Spleen (tissue), 11 donors: ENCODE data around the gene FAR1. TPM values are rescaled to one million over a fixed set of nuclear protein-coding genes. Genes with fewer than 3 reads are reported as not detected.

ENCODE experiments used
- DNase-seq: peaks from one replicate; pipeline ENCODE4 v3.0.0-alpha.2; 2020
- H3K27ac ChIP-seq, 8 donors: fragments of 200-600 bp; sonication (generic) in 7 of 8; 1 replicate in 4 of 8; 2 replicates in 4 of 8; pipeline versions ENCODE4 v1.5.0 to v1.8.0; 2016 to 2021; ENCODE audit warnings: inconsistent platforms in 4 of 8, mild to moderate bottlenecking in 4 of 8, moderate library complexity in 1 of 8
- H3K27me3 ChIP-seq, 7 donors: fragments of 200-600 bp; sonication (generic) in 6 of 7; replicated peaks in 1 of 7; 1 replicate in 4 of 7; 2 replicates in 3 of 7; pipeline versions ENCODE4 v1.5.0 to v1.8.0; 2016 to 2021; ENCODE audit warnings: inconsistent platforms in 3 of 7, mild to moderate bottlenecking in 1 of 7
- H3K36me3 ChIP-seq, 6 donors: fragments of 200-600 bp; sonication (generic) in 5 of 6; 1 replicate in 4 of 6; 2 replicates in 2 of 6; pipeline versions ENCODE4 v1.5.0 to v1.8.0; 2016 to 2021; ENCODE audit warnings: inconsistent platforms in 2 of 6
- H3K4me1 ChIP-seq, 6 donors: fragments of 200-600 bp; sonication (generic) in 5 of 6; 1 replicate in 3 of 6; 2 replicates in 3 of 6; pipeline versions ENCODE4 v1.5.0 to v1.8.0; 2016 to 2021; ENCODE audit warnings: inconsistent platforms in 3 of 6
- H3K4me3 ChIP-seq, 8 donors: fragments of 200-600 bp; sonication (generic) in 7 of 8; 1 replicate in 4 of 8; 2 replicates in 4 of 8; pipeline versions ENCODE4 v1.5.0 to v1.8.0; 2016 to 2021; ENCODE audit warnings: inconsistent platforms in 4 of 8, mild to moderate bottlenecking in 4 of 8, moderate library complexity in 2 of 8
- H3K9me3 ChIP-seq, 8 donors: fragments of 200-600 bp; sonication (generic) in 7 of 8; 1 replicate in 4 of 8; 2 replicates in 4 of 8; pipeline versions ENCODE4 v1.5.0 to v1.8.0; 2016 to 2021; ENCODE audit warnings: inconsistent platforms in 4 of 8
- CTCF ChIP-seq, 11 experiments: fragments of 200-600 bp in 7 of 11; fragments of 450-650 bp in 4 of 11; sonication (generic) in 4 of 11; IDR thresholded peaks in 8 of 11; conservative IDR thresholded peaks in 3 of 11; 1 replicate in 7 of 11; 2 replicates in 4 of 11; pipeline versions ENCODE4 v1.4.0 to v1.8.0; 2016 to 2021; ENCODE audit warnings: antibody characterized with exemption in 11 of 11, inconsistent platforms in 4 of 11, mild to moderate bottlenecking in 1 of 11
- POLR2A ChIP-seq, 3 donors: fragments of 450-650 bp; IDR thresholded peaks; one replicate each; pipeline ENCODE4 v1.5.1; 2017; ENCODE audit warnings: antibody characterized with exemption in 3 of 3, mild to moderate bottlenecking in 1 of 3
- POLR2AphosphoS5 ChIP-seq, 3 donors: sonication (generic); formaldehyde crosslinking; IDR thresholded peaks; one replicate each; pipeline ENCODE4 v1.5.1; 2017; ENCODE audit warnings: antibody characterized with exemption in 3 of 3
- WGBS, 5 donors: extraction: QIAGEN DNeasy Blood & Tissue Kit in 3 of 5; methylation state at CpG; one replicate each; pipeline versions ENCODE4 v1.1.5 to v1.1.7; 2013 to 2018; 5-methylcytosine and 5-hydroxymethylcytosine counted together
- intact Hi-C: fragments of 100-400 bp; cut with DNase I; formaldehyde crosslinking; loops from one replicate; pipeline ENCODE4 v1.15.0; 2023; ENCODE audit warnings: low total_unique reads
- polyA plus RNA-seq, 3 donors: library from polyadenylated mRNA; stranded (reverse); fragments of 200-250 nt; gene quantifications; one replicate each; pipeline ENCODE4 v1.2.1, GENCODE V29; 2013
- total RNA-seq, 7 donors: library from RNA; depleted of rRNA in 3 of 7; stranded (reverse); fragments of >200 nt in 3 of 7; fragmentation: NEBNext Ultra II Directional in 4 of 7; extraction: Animal tissue kit (Norgen Biotek cat#: 25700) in 4 of 7; gene quantifications; one replicate each; pipeline versions ENCODE4 v1.1.0 to v1.2.1, GENCODE V29; 2016 to 2021
- donor health status: healthy with polysubstance abuse.
- donor health status: DM: no; HTN: no; CAD: no; lungs with moderate emphysema.
- donor health status: DM: no; HTN: no; CAD: no.
- donor health status: Bipolar disorder and iron deficiency.
- donor health status: healthy.
- donor health status: DM: no; HTN: no; CAD: no.
- donor health status: DM: yes; HTN: yes; CAD: no.

The FAR1 gene
- total and polyA plus RNA-seq, 10 donors = 13.6 to 83.2 (median 58.1) TPM

DNA sequence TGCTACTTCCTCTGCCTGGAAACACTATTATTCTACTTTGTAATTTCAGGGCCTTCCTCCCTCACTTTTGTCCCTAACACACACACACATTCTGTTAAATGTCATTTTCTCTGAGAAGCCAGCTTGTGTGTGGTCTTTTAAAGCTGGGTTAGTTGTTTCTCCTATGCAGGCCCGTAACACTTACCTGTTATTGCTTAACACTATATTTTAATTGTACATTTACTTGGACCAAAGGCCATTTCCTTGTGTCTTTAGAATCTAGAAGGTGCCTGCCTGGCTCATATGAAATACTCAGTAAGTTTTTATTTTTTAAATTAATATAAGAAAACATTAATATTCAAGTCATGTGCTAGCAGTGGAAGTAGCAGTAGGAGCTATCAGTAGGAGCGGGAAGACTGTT, 30.6 kb downstream of the FAR1 start:
- intact Hi-C loops = no loop called here
- 92 to 98% (median 96%) methylated on average over 2 of the region's 2 CpGs for whole genome bisulfite sequencing, 5 donors

GRCh38 chr11:13699870-13700269, 31.4 kb downstream of the FAR1 start:
- H3K27me3 ChIP-seq = no peaks in the 10 kb centered on the region
- TF ChIP-seq POLR2A (IDR thresholded peaks at IDR 0.05) (no peak), POLR2AphosphoS5 (IDR thresholded peaks at IDR 0.05) (no peak), CTCF (IDR thresholded peaks at IDR 0.05 in 8 of 11, conservative IDR thresholded peaks at IDR 0.05 in 3 of 11) (no peak)
- 92 to 100% (median 95%) methylated on average over 1 of the region's 1 CpG for WGBS, 5 donors
- no peak overlapping the region for H3K4me3 ChIP-seq
- H3K4me1 ChIP-seq = peaks cover 0 to 5% (median 0%) of the 10 kb centered on the region in 6 donors
- no peak for DNase-seq
- H3K27ac ChIP-seq = no peak overlapping the region
- peaks cover 0 to 96% (median 23%) of the 10 kb centered on the region in 6 donors for H3K36me3 ChIP-seq
- H3K9me3 ChIP-seq = no peaks in the 10 kb centered on the region
- intact Hi-C loops = no loop called here

More for the DNA sequence above, 30.6 kb downstream of the FAR1 start:
- Histone ChIP-seq H3K27me3 (no peaks in the 10 kb centered on the region), H3K4me1 (peaks cover 0 to 5% (median 0%) of the 10 kb centered on the region in 6 donors), H3K4me3 (no peak overlapping the region), H3K9me3 (no peaks in the 10 kb centered on the region), H3K27ac (no peak overlapping the region), H3K36me3 (peaks cover 0 to 95% (median 27%) of the 10 kb centered on the region in 6 donors)
- TF ChIP-seq POLR2AphosphoS5 (IDR thresholded peaks at IDR 0.05) = no peak
- no peak for TF ChIP-seq CTCF (IDR thresholded peaks at IDR 0.05 in 8 of 11, conservative IDR thresholded peaks at IDR 0.05 in 3 of 11)
- TF ChIP-seq POLR2A (IDR thresholded peaks at IDR 0.05) = no peak
- no peak for DNase-seq

GRCh38 chr11:13701506-13701905, 33.0 kb downstream of the FAR1 start:
- no peak overlapping the region for H3K4me3 ChIP-seq

GRCh38 chr11:13702071-13702470, 33.6 kb downstream of the FAR1 start:
- Histone ChIP-seq H3K27ac (no peak overlapping the region), H3K36me3 (peaks cover 0 to 93% (median 10%) of the 10 kb centered on the region in 6 donors), H3K4me1 (peaks cover 0 to 5% (median 0%) of the 10 kb centered on the region in 6 donors), H3K4me3 (no peak overlapping the region), H3K9me3 (no peaks in the 10 kb centered on the region), H3K27me3 (no peaks in the 10 kb centered on the region)
- TF ChIP-seq POLR2AphosphoS5 (IDR thresholded peaks at IDR 0.05) (no peak), CTCF (IDR thresholded peaks at IDR 0.05 in 8 of 11, conservative IDR thresholded peaks at IDR 0.05 in 3 of 11) (no peak), POLR2A (IDR thresholded peaks at IDR 0.05) (no peak)
- intact Hi-C loops = no loop called here
- no peak for DNase-seq

More at GRCh38 chr11:13701506-13701905, 33.0 kb downstream of the FAR1 start:
- no peak for DNase-seq
- no peak for TF ChIP-seq POLR2A (IDR thresholded peaks at IDR 0.05)
- no peak for TF ChIP-seq POLR2AphosphoS5 (IDR thresholded peaks at IDR 0.05)
- TF ChIP-seq CTCF (IDR thresholded peaks at IDR 0.05 in 8 of 11, conservative IDR thresholded peaks at IDR 0.05 in 3 of 11) = no peak
- no peak overlapping the region for H3K27ac ChIP-seq
- H3K36me3 ChIP-seq = peaks cover 0 to 93% (median 10%) of the 10 kb centered on the region in 6 donors
- no peaks in the 10 kb centered on the region for H3K27me3 ChIP-seq
- H3K4me1 ChIP-seq = peaks cover 0 to 5% (median 0%) of the 10 kb centered on the region in 6 donors
- H3K9me3 ChIP-seq = no peaks in the 10 kb centered on the region
- intact Hi-C loops = no loop called here
- 86 to 91% (median 88%) methylated on average over 2 of the region's 2 CpGs for WGBS, 5 donors
